ENCODE results near the gene PRG2.
A peak's percentile ranks its signal among the peaks of the same experiment; 100 is the strongest.

PRG2 gene

GRCh38 chr11:57434640-57435546 is 44.4 kb upstream of the PRG2 start:
- no peak overlapping the region for H2AFZ ChIP-seq (ENCODE audit: low read length)
- DNase-seq (ENCODE audit: low spot score): no peak
- no peaks in the 10 kb centered on the region for H3K36me3 ChIP-seq (replicated peaks in 1 of 2; ENCODE audit: control insufficient read depth in 2 of 2, insufficient read depth in 2 of 2, low read length in 2 of 2)
- peaks cover 0 to 9% (median 0%) of the 10 kb centered on the region in 3 experiments for H3K27me3 ChIP-seq (ENCODE audit: control insufficient read depth in 3 of 3, insufficient read depth in 3 of 3, low read depth in 1 of 3, low read length in 3 of 3)
- H3K27ac ChIP-seq (replicated peaks; ENCODE audit: low read length): no peak overlapping the region
- no peak overlapping the region for H3K4ac ChIP-seq (ENCODE audit: low read length)
- H3K9me3 ChIP-seq (replicated peaks in 1 of 2; ENCODE audit: control insufficient read depth in 2 of 2, insufficient read depth in 1 of 2, low read depth in 1 of 2, low read length in 2 of 2): no peaks in the 10 kb centered on the region
- H3K4me1 ChIP-seq (ENCODE audit: control insufficient read depth in 2 of 2, insufficient read depth in 1 of 2, low read depth in 1 of 2, low read length in 2 of 2): peaks cover 0 to 1% of the 10 kb centered on the region in 2 donors
- no peak overlapping the region for H2BK5ac ChIP-seq (ENCODE audit: low read length)
- no peak overlapping the region for H3K14ac ChIP-seq (ENCODE audit: low read length)
- H2BK120ac ChIP-seq (ENCODE audit: low read depth, low read length): no peak overlapping the region
- no peak overlapping the region for H2BK12ac ChIP-seq (ENCODE audit: low read length)
- H2AK5ac ChIP-seq (ENCODE audit: low read depth, low read length): no peak overlapping the region
- H4K8ac ChIP-seq (ENCODE audit: low read depth, low read length): no peak overlapping the region
- H3K4me2 ChIP-seq (ENCODE audit: insufficient read depth, low read length, poor library complexity, severe bottlenecking): no peak overlapping the region
- WGBS, 2 donors (ENCODE audit: extremely low coverage in 2 of 2, insufficient read length in 2 of 2, insufficient replicate concordance in 1 of 2): no CpG with 5 or more reads among the region's 15 CpGs
- no peak overlapping the region for H3K23ac ChIP-seq (ENCODE audit: low read depth, low read length, poor library complexity)
- no peak overlapping the region for H4K91ac ChIP-seq (ENCODE audit: low read depth, low read length, poor library complexity)
- H3K9ac ChIP-seq (ENCODE audit: low read depth, low read length, poor library complexity): no peak overlapping the region
- H3K79me1 ChIP-seq (ENCODE audit: low read depth, low read length): no peaks in the 10 kb centered on the region
- no peak overlapping the region for H2BK15ac ChIP-seq (ENCODE audit: low read length)
- no peak overlapping the region for H3K18ac ChIP-seq (ENCODE audit: low read length)
- no peak overlapping the region for H3K4me3 ChIP-seq (ENCODE audit: low read length in 2 of 2)

- WGBS, 2 donors (ENCODE audit: extremely low coverage in 2 of 2, insufficient read length in 2 of 2, insufficient replicate concordance in 1 of 2): no CpG with 5 or more reads among the region's 7 CpGs
- Histone ChIP-seq H3K4me1 (ENCODE audit: control insufficient read depth in 2 of 2, insufficient read depth in 1 of 2, low read depth in 1 of 2, low read length in 2 of 2) (peaks cover 0 to 1% of the 10 kb centered on the region in 2 donors), H3K27ac (replicated peaks; ENCODE audit: low read length) (no peak overlapping the region), H2AFZ (ENCODE audit: low read length) (peak overlapping the region; percentile 80), H3K9ac (ENCODE audit: low read depth, low read length, poor library complexity) (no peak overlapping the region), H3K4me2 (ENCODE audit: insufficient read depth, low read length, poor library complexity, severe bottlenecking) (no peak overlapping the region), H3K27me3 (ENCODE audit: control insufficient read depth in 3 of 3, insufficient read depth in 3 of 3, low read depth in 1 of 3, low read length in 3 of 3) (peaks cover 0 to 4% (median 0%) of the 10 kb centered on the region in 3 experiments), H2BK12ac (ENCODE audit: low read length) (no peak overlapping the region), H2AK5ac (ENCODE audit: low read depth, low read length) (no peak overlapping the region), H3K36me3 (replicated peaks in 1 of 2; ENCODE audit: control insufficient read depth in 2 of 2, insufficient read depth in 2 of 2, low read length in 2 of 2) (no peaks in the 10 kb centered on the region), H2BK5ac (ENCODE audit: low read length) (no peak overlapping the region), H4K8ac (ENCODE audit: low read depth, low read length) (no peak overlapping the region), H2BK15ac (ENCODE audit: low read length) (no peak overlapping the region), H3K4me3 (ENCODE audit: low read length in 2 of 2) (no peak overlapping the region), H3K4ac (ENCODE audit: low read length) (no peak overlapping the region), H3K79me1 (ENCODE audit: low read depth, low read length) (no peaks in the 10 kb centered on the region), H3K23ac (ENCODE audit: low read depth, low read length, poor library complexity) (no peak overlapping the region), H3K18ac (ENCODE audit: low read length) (no peak overlapping the region), H3K9me3 (replicated peaks in 1 of 2; ENCODE audit: control insufficient read depth in 2 of 2, insufficient read depth in 1 of 2, low read depth in 1 of 2, low read length in 2 of 2) (no peaks in the 10 kb centered on the region), H4K91ac (ENCODE audit: low read depth, low read length, poor library complexity) (no peak overlapping the region), H3K14ac (ENCODE audit: low read length) (no peak overlapping the region), H2BK120ac (ENCODE audit: low read depth, low read length) (no peak overlapping the region)
- DNase-seq (ENCODE audit: low spot score): no peak
Observed at GRCh38 chr11:57432714-57433163, 42.3 kb upstream of the PRG2 start.

GRCh38 chr11:57432149-57432561 is 41.7 kb upstream of the PRG2 start:
- H3K9me3 ChIP-seq (replicated peaks in 1 of 2; ENCODE audit: control insufficient read depth in 2 of 2, insufficient read depth in 1 of 2, low read depth in 1 of 2, low read length in 2 of 2): no peaks in the 10 kb centered on the region
- no peak overlapping the region for H3K4me2 ChIP-seq (ENCODE audit: insufficient read depth, low read length, poor library complexity, severe bottlenecking)
- no peaks in the 10 kb centered on the region for H3K79me1 ChIP-seq (ENCODE audit: low read depth, low read length)
- H4K8ac ChIP-seq (ENCODE audit: low read depth, low read length): no peak overlapping the region
- peak overlapping the region; percentile 80 for H2AFZ ChIP-seq (ENCODE audit: low read length)
- no peak overlapping the region for H3K23ac ChIP-seq (ENCODE audit: low read depth, low read length, poor library complexity)
- no peak overlapping the region for H3K27ac ChIP-seq (replicated peaks; ENCODE audit: low read length)
- no peak overlapping the region for H3K9ac ChIP-seq (ENCODE audit: low read depth, low read length, poor library complexity)
- no peak overlapping the region for H3K18ac ChIP-seq (ENCODE audit: low read length)
- no peaks in the 10 kb centered on the region for H3K36me3 ChIP-seq (replicated peaks in 1 of 2; ENCODE audit: control insufficient read depth in 2 of 2, insufficient read depth in 2 of 2, low read length in 2 of 2)
- no CpG with 5 or more reads among the region's 5 CpGs for WGBS, 2 donors (ENCODE audit: extremely low coverage in 2 of 2, insufficient read length in 2 of 2, insufficient replicate concordance in 1 of 2)
- no peak overlapping the region for H2BK120ac ChIP-seq (ENCODE audit: low read depth, low read length)
- DNase-seq (ENCODE audit: low spot score): no peak
- no peak overlapping the region for H2BK12ac ChIP-seq (ENCODE audit: low read length)
- H3K14ac ChIP-seq (ENCODE audit: low read length): no peak overlapping the region
- peaks cover 1 to 2% of the 10 kb centered on the region in 2 donors for H3K4me1 ChIP-seq (ENCODE audit: control insufficient read depth in 2 of 2, insufficient read depth in 1 of 2, low read depth in 1 of 2, low read length in 2 of 2)
- H3K4me3 ChIP-seq (ENCODE audit: low read length in 2 of 2): no peak overlapping the region
- H3K4ac ChIP-seq (ENCODE audit: low read length): no peak overlapping the region
- H2BK15ac ChIP-seq (ENCODE audit: low read length): no peak overlapping the region
- no peak overlapping the region for H4K91ac ChIP-seq (ENCODE audit: low read depth, low read length, poor library complexity)
- H3K27me3 ChIP-seq (ENCODE audit: control insufficient read depth in 3 of 3, insufficient read depth in 3 of 3, low read depth in 1 of 3, low read length in 3 of 3): peaks cover 0 to 4% (median 0%) of the 10 kb centered on the region in 3 experiments
- no peak overlapping the region for H2BK5ac ChIP-seq (ENCODE audit: low read length)
- H2AK5ac ChIP-seq (ENCODE audit: low read depth, low read length): no peak overlapping the region

GRCh38 chr11:57430952-57431351 is 40.5 kb upstream of the PRG2 start:
- H3K9me3 ChIP-seq (replicated peaks in 1 of 2; ENCODE audit: control insufficient read depth in 2 of 2, insufficient read depth in 1 of 2, low read depth in 1 of 2, low read length in 2 of 2): no peaks in the 10 kb centered on the region
- H2AK5ac ChIP-seq (ENCODE audit: low read depth, low read length): no peak overlapping the region
- H3K4ac ChIP-seq (ENCODE audit: low read length): no peak overlapping the region
- no peak overlapping the region for H3K14ac ChIP-seq (ENCODE audit: low read length)
- H2BK15ac ChIP-seq (ENCODE audit: low read length): no peak overlapping the region
- no peak for DNase-seq (ENCODE audit: low spot score)
- no peak overlapping the region for H2BK120ac ChIP-seq (ENCODE audit: low read depth, low read length)
- peaks cover 0 to 2% of the 10 kb centered on the region in 2 donors for H3K36me3 ChIP-seq (replicated peaks in 1 of 2; ENCODE audit: control insufficient read depth in 2 of 2, insufficient read depth in 2 of 2, low read length in 2 of 2)
- H3K18ac ChIP-seq (ENCODE audit: low read length): no peak overlapping the region
- no peak overlapping the region for H3K9ac ChIP-seq (ENCODE audit: low read depth, low read length, poor library complexity)
- H2BK12ac ChIP-seq (ENCODE audit: low read length): no peak overlapping the region
- WGBS, 2 donors (ENCODE audit: extremely low coverage in 2 of 2, insufficient read length in 2 of 2, insufficient replicate concordance in 1 of 2): no CpG with 5 or more reads among the region's 1 CpG
- no peak overlapping the region for H3K23ac ChIP-seq (ENCODE audit: low read depth, low read length, poor library complexity)
- H3K27me3 ChIP-seq (ENCODE audit: control insufficient read depth in 3 of 3, insufficient read depth in 3 of 3, low read depth in 1 of 3, low read length in 3 of 3): peaks cover 0 to 4% (median 4%) of the 10 kb centered on the region in 3 experiments
- H4K91ac ChIP-seq (ENCODE audit: low read depth, low read length, poor library complexity): no peak overlapping the region
- no peak overlapping the region for H2BK5ac ChIP-seq (ENCODE audit: low read length)
- H2AFZ ChIP-seq (ENCODE audit: low read length): no peak overlapping the region
- H3K79me1 ChIP-seq (ENCODE audit: low read depth, low read length): no peaks in the 10 kb centered on the region
- peaks cover 1 to 9% of the 10 kb centered on the region in 2 donors for H3K4me1 ChIP-seq (ENCODE audit: control insufficient read depth in 2 of 2, insufficient read depth in 1 of 2, low read depth in 1 of 2, low read length in 2 of 2)
- no peak overlapping the region for H3K4me3 ChIP-seq (ENCODE audit: low read length in 2 of 2)
- no peak overlapping the region for H4K8ac ChIP-seq (ENCODE audit: low read depth, low read length)
- H3K27ac ChIP-seq (replicated peaks; ENCODE audit: low read length): no peak overlapping the region
- no peak overlapping the region for H3K4me2 ChIP-seq (ENCODE audit: insufficient read depth, low read length, poor library complexity, severe bottlenecking)
